GM19395 (cell line): ENCODE data around the gene TNFRSF13B.
"Not testable (repeated sequence)": the region's sequence is repeated elsewhere in the genome, so short reads cannot be mapped to it uniquely, and the experiment has no call there.

Experiments
- ATAC-seq: cut with Tn5 transposase; IDR thresholded peaks from one replicate; pipeline ENCODE4 v1.9.1; 2021; ENCODE audit warnings: mild to moderate bottlenecking, moderate library complexity; ENCODE audit not compliant: unreplicated experiment

Gene TNFRSF13B

DNA sequence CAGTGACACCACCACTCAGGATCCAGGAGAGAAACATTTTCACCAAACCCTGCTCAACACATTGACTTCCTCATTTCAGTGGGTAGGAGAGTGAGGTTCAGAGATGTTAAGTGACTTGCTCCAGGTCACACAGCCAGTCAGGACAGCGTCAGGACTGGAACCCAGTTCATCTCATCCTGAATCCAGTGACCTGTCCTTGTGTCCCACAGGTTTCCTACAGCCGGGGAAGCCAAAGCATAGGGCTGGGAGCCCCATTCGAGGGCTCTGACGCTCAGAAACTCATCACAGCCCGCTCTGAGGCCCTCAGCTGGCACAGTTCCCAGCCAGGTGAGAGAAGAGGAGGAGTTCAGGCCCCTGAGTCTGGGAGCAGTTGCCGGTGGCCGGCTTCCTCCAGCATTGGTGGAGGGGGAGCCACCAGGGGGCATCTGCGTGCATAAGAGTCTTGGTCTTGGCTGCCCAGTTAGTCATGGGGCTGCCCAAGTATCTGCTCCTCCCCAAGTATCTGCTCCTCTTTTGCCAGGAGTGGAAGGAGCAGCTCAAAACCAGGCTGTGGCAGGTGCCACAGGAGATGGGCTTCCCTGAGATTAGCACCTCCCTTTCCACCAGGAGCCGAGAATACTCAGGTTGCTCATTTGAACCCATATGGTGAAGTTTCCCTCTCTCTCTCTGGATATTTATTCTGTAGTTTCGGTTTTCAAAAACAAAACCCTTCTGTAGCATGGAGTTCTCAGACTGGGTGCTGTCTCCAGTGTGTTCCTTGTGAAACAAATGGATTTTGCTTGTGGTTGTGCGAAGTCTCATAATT lies 56.0 kb downstream of the TNFRSF13B start:
- ATAC-seq, result no peak

DNA sequence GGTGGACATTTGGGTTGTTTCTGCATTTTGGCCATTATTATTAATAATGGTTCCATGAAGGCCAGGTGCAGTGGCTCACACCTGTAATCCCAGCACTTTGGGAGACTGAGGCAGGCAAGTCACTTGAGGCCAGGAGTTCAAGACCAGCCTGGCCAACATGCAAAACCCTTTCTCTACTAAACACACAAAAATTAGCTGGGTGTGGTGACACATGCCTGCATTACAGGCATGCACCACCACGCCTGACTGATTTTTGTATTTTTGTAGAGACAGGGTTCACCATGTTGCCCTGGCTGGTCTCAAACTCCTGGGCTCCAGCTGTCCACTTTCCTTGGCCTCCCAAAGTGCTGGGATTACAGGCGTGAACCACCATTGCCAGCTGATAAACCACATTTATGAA lies 58.5 kb downstream of the TNFRSF13B start:
- no peak for ATAC-seq

DNA sequence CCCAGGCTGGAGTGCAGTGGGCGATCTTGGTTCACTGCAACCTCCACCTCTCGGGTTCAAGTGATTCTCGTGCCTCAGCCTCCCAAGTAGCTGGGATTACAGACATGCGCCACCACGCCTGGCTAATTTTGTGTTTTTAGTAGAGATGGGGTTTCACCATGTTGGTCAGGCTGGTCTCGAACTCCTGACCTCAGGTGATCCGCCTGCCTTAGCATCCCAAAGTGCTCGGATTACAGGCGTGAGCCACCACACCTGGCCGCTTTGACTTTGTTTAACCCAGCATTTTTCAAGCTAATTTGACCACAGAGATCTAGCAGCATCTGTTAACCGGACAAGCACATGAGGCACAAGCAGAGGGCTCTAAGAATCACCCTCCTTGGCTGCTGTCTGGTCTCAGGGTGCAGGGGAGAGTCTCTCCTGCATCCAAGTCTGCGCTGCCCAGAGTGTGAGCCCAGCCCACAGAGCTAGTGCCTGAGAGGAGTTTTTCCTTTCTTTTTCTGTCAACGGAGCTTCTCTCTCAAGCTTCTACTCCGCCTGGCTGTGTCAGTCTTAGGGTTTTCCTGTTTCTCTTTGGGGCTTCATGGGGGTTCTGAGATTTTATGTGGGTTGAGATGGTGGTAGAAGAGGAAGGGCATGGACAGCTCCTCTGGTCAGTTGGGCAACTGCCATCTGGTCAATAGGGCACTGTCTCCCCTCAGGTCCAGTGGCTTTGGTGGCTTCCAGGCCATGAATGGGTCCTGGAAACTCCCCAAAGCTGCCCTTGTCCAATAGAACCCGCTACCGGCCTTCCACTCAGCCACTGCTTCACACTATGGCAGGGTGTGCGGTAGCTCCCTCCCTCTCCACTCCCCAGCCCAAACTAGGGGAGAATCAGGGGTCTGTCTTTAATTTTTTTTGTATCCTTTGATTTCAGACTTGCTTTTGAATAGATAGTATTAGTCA lies 59.6 kb downstream of the TNFRSF13B start:
- no peak for ATAC-seq

DNA sequence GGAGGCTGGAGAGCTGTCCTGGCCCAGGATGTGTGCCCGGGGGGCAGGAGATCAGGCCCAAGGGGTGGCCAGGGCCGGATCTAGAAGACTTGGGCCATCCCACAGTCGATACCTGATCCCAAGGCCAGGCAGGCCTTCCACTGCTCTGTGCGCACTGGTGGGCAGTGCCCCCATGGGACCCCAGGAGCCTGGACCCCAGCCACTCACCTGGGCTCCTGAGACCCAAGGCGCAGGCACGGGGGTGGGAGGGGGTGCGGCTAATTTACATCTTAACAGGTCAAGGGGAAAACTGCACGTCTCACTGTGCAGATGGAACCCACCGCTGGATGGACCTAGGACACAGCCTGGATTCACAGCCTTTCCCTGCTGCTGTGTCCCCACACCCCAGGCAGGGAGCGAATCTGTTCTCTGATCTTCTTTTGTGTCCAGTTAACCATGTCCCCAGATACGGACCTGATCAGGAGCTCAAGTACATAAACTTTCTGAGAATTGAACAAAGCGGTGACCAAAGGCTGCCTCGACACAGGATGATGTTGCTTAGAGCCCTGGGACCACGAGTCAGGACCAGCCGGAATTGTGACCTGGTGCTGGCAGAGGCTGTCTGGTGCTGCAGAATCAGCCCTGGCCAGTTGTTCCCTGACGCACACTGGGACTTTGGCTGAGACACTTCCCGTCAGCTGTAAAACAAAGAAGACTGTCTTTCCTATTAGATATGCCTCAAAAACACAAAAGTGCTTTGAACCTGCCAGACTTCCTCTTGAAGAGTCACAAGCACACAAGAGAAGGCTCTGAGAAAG lies 60.6 kb downstream of the TNFRSF13B start:
- ATAC-seq, result no peak

DNA sequence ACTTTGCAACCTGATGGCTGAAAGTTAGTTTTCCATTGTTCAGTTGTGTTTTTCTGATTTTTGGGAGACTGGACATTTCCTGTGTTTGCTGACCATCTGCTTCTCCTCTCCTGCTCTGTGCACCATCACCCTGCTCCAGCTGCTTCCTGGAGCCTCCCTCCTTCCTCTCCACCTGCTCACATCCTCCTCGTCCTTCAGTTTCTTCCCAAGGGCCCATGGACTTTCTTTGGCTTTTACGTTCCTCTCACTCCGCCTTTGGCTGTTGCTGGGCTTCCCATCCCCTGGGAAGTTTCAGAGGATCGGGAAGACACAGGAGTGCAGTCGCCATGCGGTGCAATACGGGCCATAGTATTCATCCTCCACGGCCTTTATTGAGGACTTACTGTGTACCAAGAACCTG lies 61.6 kb downstream of the TNFRSF13B start:
- no peak for ATAC-seq

- ATAC-seq, result no peak
Measured at GRCh38 chr17:16909472-16910246, 62.3 kb downstream of the TNFRSF13B start.

GRCh38 chr17:16908273-16908672 lies 63.6 kb downstream of the TNFRSF13B start:
- no peak for ATAC-seq

DNA sequence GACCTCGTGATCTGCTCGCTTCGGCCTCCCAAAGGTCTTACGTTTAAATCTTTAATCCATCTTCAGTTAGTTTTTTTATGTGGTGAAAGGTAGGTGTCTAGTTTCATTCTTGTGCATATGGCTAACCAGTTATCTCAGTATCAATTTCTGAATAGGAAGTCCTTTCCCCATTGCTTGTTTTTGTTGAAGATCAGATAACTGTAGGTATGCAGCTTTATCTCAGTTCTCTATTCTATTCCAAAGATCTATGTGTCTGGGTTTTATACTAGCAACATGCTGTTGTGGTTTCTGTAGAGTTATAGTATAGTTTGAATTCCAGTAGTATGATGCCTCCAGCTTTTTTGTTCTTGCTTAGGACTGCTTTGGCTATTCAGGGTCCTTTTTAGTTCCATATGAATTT lies 65.2 kb downstream of the TNFRSF13B start:
- ATAC-seq, result no peak

- no peak for ATAC-seq
Measured at GRCh38 chr17:16905593-16906191, 66.2 kb downstream of the TNFRSF13B start.

GRCh38 chr17:16903070-16903469 lies 68.8 kb downstream of the TNFRSF13B start:
- ATAC-seq, result not testable (repeated sequence)

DNA sequence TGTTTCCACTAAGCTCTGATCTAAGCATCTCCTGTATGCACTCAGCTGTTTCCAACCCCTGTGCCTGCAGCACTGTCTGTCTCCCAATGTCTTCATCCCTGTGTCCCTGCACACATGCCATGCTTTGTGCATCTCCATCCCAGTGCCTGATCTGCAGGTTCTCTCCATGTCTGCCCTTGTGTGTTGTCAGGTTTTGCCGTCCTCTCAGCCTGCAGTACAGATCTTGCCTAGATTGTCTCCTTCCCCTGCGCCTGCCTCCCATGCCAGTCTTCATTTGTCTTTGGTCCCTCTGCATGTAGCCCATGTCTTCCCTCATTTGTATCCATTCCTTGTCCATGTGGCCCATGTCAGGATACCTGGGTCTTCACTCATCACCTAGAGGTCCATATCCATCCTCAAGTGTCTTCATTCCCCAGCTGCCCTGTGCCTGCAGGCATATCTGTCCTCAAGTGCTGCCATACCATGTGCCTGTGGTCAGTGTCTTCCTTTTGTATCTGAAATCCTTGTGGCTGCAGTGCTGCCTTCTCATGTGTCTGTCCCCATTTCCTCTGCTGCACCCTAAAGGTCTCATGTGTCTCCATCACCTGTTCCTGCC lies 71.5 kb downstream of the TNFRSF13B start:
- no peak for ATAC-seq

DNA sequence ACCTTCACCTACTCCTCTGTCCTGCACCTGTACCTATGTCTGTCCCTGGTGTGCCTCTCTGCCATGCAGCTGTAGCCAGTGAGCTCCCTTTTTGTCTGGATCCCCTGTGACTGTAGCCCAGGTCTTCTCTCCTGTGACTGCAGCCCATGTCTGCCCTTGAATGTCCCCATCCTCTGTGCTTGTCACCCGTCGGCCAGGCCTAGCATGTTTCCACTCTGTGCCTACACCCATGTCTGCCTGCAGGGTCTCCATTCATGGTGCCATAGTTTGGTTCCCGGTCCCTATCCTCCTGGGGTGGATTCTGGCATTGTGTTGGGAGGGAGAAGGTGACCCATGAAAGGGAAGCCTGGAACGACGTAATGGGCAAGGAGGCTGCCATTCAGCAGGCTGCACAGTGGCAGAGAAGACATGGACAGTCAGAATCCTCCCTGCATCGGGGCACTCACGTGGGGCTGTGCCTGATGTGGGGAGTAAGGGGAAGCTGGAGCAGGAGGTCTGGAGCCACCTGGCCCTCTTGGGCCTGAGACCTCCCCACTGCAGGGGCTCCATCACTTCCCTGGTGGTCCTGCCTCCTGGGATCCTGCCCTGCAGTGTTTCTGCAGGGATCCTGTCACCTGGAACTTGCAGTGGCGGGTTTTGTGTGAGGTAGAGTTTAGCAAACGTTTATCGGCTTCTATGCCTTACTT lies 74.6 kb downstream of the TNFRSF13B start:
- not testable (repeated sequence) for ATAC-seq

- not testable (repeated sequence) for ATAC-seq
Measured at GRCh38 chr17:16896235-16896634, 75.7 kb downstream of the TNFRSF13B start.

DNA sequence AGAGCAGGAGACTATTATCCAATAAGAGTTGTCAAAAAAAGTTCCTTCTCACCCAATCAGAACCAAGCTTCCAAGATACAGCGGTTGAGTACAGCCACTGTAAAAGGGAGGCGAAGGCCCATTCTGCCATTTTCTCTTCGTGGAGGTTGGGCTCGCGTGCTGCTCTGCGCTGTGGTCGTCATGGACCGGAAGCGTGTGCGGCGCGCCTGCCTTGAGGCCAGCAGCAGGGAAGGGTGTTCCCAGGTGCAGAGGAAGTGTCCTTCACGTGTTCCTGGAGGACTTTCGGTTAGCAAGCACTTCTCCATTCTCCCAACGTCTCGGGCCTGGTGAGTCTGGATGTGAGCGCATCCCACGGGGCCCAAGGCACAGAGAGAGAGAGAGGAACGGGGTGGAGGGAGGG lies 78.4 kb downstream of the TNFRSF13B start:
- ATAC-seq, result not testable (repeated sequence)

GRCh38 chr17:16892876-16893454 lies 79.0 kb downstream of the TNFRSF13B start:
- not testable (repeated sequence) for ATAC-seq

GRCh38 chr17:16889088-16889465 lies 82.8 kb downstream of the TNFRSF13B start:
- no peak for ATAC-seq
